Gastroesophageal sphincter (tissue), 4 donors: ENCODE measurements around the gene CEACAM6. TPM values are rescaled to one million over a fixed set of nuclear protein-coding genes. Genes with fewer than 3 reads are reported as not detected.

ENCODE experiments used
- ATAC-seq: fragments of 150-250 bp; one replicate; pipeline ENCODE4 v1.9.1; 2016; ENCODE audit warnings: mild to moderate bottlenecking, moderate library complexity
- H3K27ac ChIP-seq, 4 donors: fragments of 200-600 bp; sonication (generic) in 3 of 4; 1 replicate in 3 of 4; 2 replicates in 1 of 4; pipeline ENCODE4 v1.5.1; 2016 to 2019
- H3K27me3 ChIP-seq: fragments of 200-600 bp; sonication (generic); one replicate; pipeline ENCODE4 v1.5.1; 2019
- H3K36me3 ChIP-seq, 2 donors: fragments of 200-600 bp; sonication (generic); one replicate each; pipeline ENCODE4 v1.5.1; 2019; ENCODE audit warnings: control low read depth in 1 of 2
- H3K4me1 ChIP-seq, 3 donors: fragments of 200-600 bp; sonication (generic); 1 replicate in 2 of 3; 2 replicates in 1 of 3; pipeline ENCODE4 v1.5.1; 2016 to 2019; ENCODE audit warnings: control low read depth in 2 of 3
- H3K4me3 ChIP-seq, 2 donors: fragments of 200-600 bp; sonication (generic); one replicate each; pipeline ENCODE4 v1.5.1; 2019; ENCODE audit warnings: mild to moderate bottlenecking in 1 of 2, moderate library complexity in 1 of 2
- H3K9me3 ChIP-seq, 3 donors: fragments of 200-600 bp; sonication (generic); one replicate each; pipeline ENCODE4 v1.5.1; 2017 to 2019; ENCODE audit warnings: control low read depth in 2 of 3
- EP300 ChIP-seq: sonication (generic); formaldehyde crosslinking; IDR thresholded peaks from one replicate; pipeline ENCODE4 v1.6.1; 2017; ENCODE audit warnings: antibody characterized with exemption, mild to moderate bottlenecking
- POLR2A ChIP-seq, 2 donors: fragments of 450-650 bp; IDR thresholded peaks; one replicate each; pipeline ENCODE4 v1.6.1; 2017; ENCODE audit warnings: antibody characterized with exemption in 2 of 2, mild to moderate bottlenecking in 2 of 2, moderate library complexity in 1 of 2
- POLR2AphosphoS5 ChIP-seq: sonication (generic); formaldehyde crosslinking; IDR thresholded peaks from one replicate; pipeline ENCODE4 v1.6.1; 2017; ENCODE audit warnings: antibody characterized with exemption
- WGBS, 2 donors: methylation state at CpG; one replicate each; pipeline ENCODE4 v1.1.5; 2018; ENCODE audit warnings: low coverage in 1 of 2; 5-methylcytosine and 5-hydroxymethylcytosine counted together
- total RNA-seq, 4 donors: library from RNA; depleted of rRNA; stranded (reverse); fragments of >200 nt; gene quantifications; one replicate each; pipeline ENCODE4 v1.1.0, GENCODE V29; 2016
- TF ChIP-seq, protein P1 (sequence below), 4 experiments: fragments of 200-600 bp in 2 of 4; fragments of 450-650 bp in 2 of 4; sonication (generic) in 1 of 4; IDR thresholded peaks; one replicate each; pipeline ENCODE4 v1.5.1; 2017 to 2019; ENCODE audit warnings: antibody characterized with exemption in 4 of 4, mild to moderate bottlenecking in 2 of 4, moderate library complexity in 2 of 4

CEACAM6 gene
- total RNA-seq, 4 donors from 2014 or later, result 0.78 to 30.2 TPM; not detected in 2

DNA sequence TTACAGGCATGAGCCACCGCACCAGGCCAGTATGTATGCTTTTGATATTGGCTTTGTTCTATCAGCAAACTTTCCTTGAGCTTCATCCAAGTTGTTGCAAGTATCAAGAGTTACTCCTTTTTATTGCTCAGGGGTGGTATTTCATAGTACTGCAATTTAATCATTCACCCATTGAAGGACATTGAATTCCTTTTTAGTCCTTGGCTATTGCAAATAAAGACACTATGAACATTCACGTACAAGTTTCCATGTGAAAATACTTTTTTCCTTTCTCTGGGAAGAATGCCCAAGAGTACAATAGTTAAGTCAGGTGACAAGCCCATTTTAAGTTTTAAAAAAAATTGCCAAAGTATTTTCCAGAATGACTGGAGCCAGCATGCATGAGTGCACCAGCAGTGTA, 61.4 kb downstream of the CEACAM6 start:
- no peaks in the 10 kb centered on the region for H3K9me3 ChIP-seq
- WGBS, 2 donors, result 41 to 59% methylated on average over 2 of the region's 2 CpGs
- H3K4me3 ChIP-seq, result no peak overlapping the region
- peaks cover 12% of the 10 kb centered on the region for H3K27me3 ChIP-seq
- no peak for ATAC-seq
- H3K4me1 ChIP-seq, result no peaks in the 10 kb centered on the region
- no peaks in the 10 kb centered on the region for H3K36me3 ChIP-seq
- no peak for TF ChIP-seq EP300
- TF ChIP-seq, protein P1, sequence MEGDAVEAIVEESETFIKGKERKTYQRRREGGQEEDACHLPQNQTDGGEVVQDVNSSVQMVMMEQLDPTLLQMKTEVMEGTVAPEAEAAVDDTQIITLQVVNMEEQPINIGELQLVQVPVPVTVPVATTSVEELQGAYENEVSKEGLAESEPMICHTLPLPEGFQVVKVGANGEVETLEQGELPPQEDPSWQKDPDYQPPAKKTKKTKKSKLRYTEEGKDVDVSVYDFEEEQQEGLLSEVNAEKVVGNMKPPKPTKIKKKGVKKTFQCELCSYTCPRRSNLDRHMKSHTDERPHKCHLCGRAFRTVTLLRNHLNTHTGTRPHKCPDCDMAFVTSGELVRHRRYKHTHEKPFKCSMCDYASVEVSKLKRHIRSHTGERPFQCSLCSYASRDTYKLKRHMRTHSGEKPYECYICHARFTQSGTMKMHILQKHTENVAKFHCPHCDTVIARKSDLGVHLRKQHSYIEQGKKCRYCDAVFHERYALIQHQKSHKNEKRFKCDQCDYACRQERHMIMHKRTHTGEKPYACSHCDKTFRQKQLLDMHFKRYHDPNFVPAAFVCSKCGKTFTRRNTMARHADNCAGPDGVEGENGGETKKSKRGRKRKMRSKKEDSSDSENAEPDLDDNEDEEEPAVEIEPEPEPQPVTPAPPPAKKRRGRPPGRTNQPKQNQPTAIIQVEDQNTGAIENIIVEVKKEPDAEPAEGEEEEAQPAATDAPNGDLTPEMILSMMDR (IDR thresholded peaks at IDR 0.05), result no peak
- TF ChIP-seq POLR2A (IDR thresholded peaks at IDR 0.05), result no peak
- no peak for TF ChIP-seq POLR2AphosphoS5
- no peak overlapping the region for H3K27ac ChIP-seq

DNA sequence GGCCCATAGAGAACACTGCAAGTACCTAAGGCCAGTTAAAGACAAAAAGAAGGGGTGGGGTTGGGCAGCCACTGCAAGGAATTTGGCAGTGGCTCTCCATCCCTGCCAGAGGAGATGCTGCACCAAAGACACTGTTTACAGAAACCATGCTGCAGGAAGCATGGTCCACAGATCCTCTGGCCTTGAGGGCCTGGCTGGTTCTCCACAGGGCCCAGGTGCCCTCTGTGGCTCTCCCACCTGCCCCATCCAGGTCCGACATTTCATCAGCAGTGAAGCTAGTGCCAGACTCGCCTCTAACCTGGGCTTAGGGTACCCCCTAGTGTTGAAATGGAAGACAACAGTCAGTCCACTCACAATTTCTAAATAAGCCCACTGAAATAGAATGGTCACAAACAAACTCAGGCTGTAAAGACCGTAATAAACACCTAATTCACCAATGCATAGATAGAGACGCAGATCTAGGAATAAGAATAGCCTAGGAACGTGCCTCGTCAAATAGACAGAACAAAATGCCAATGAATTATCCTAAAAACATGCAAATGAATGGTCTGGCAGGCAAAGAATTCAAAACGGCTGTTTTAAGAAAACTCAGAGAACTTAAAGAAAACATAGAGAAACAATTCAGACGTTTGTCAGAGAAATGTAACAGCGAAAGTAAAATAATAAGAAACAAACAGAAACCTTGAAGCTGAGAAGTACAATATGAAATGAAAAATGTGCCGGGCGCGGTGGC, 65.8 kb downstream of the CEACAM6 start:
- no peaks in the 10 kb centered on the region for H3K36me3 ChIP-seq
- no peaks in the 10 kb centered on the region for H3K9me3 ChIP-seq
- ATAC-seq, result no peak
- no peaks in the 10 kb centered on the region for H3K4me1 ChIP-seq
- no peak overlapping the region for H3K4me3 ChIP-seq
- no peak overlapping the region for H3K27ac ChIP-seq
- 20 to 32% methylated on average over 5 to 12 of the region's 12 CpGs for WGBS, 2 donors
- peaks cover 40% of the 10 kb centered on the region for H3K27me3 ChIP-seq
- TF ChIP-seq POLR2A (IDR thresholded peaks at IDR 0.05), result no peak
- TF ChIP-seq, protein P1 (IDR thresholded peaks at IDR 0.05), result peak; percentile 14 to 59 (median 44)
- TF ChIP-seq EP300, result no peak
- TF ChIP-seq POLR2AphosphoS5, result no peak

Other genes starting within 250 kb of the CEACAM6 start
- 1 to 10 TPM in 1 of 4 donors, not detected in 3; 4.3 TPM for gene CEACAM21, start 179.4 kb upstream of the CEACAM6 start, total RNA-seq
- gene CEACAM4, start 128.5 kb upstream of the CEACAM6 start, total RNA-seq, result 1 to 10 TPM in 1 of 4 donors, under 1 TPM in 2, not detected in 1; 0.52 to 2.6 (median 0.93) TPM
- gene CEACAM7, start 67.3 kb upstream of the CEACAM6 start, total RNA-seq, result 1 to 10 TPM in 1 of 4 donors, under 1 TPM in 1, not detected in 2; 0.96 to 5.6 TPM
- gene CEACAM5, start 46.9 kb upstream of the CEACAM6 start, total RNA-seq, result 10 to 100 TPM in 1 of 4 donors, under 1 TPM in 2, not detected in 1; 0.31 to 13.9 (median 0.31) TPM
- 1 to 10 TPM in 1 of 4 donors, under 1 TPM in 1, not detected in 2; 0.54 to 1.6 TPM for gene CEACAM3, start 41.1 kb downstream of the CEACAM6 start, total RNA-seq
- not detected for gene LYPD4, start 89.2 kb downstream of the CEACAM6 start, total RNA-seq
- not detected for gene DMRTC2, start 89.5 kb downstream of the CEACAM6 start, total RNA-seq
- 1,000 to 10,000 TPM in 2 of 4 donors, 100 to 1,000 TPM in 2; 673 to 1,241 (median 970) TPM for gene RPS19, start 104.7 kb downstream of the CEACAM6 start, total RNA-seq
- under 1 TPM in 2 of 4 donors, not detected in 2; 0.40 to 0.99 TPM for gene CD79A, start 121.7 kb downstream of the CEACAM6 start, total RNA-seq
- 10 to 100 TPM; 40.4 to 58.3 (median 51.4) TPM for gene ARHGEF1, start 127.7 kb downstream of the CEACAM6 start, total RNA-seq
- gene ERFL, start 172.9 kb downstream of the CEACAM6 start, total RNA-seq, result not detected
- gene RABAC1, start 203.8 kb downstream of the CEACAM6 start, total RNA-seq, result 100 to 1,000 TPM; 150 to 215 (median 201) TPM
- 1 to 10 TPM in 2 of 4 donors, under 1 TPM in 1, not detected in 1; 0.81 to 2.6 (median 1.1) TPM for gene ATP1A3, start 238.7 kb downstream of the CEACAM6 start, total RNA-seq